Adrenal gland (tissue), 5 donors: Measurements from ENCODE around the gene MAP1B.

ENCODE experiments used
- CTCF ChIP-seq, 6 experiments: fragments of 450-650 bp in 4 of 6; fragments of 200-600 bp in 2 of 6; sonication (generic) in 1 of 6; IDR thresholded peaks; 1 replicate in 5 of 6; 2 replicates in 1 of 6; pipeline versions ENCODE4 v1.5.1 to v1.8.0; 2016 to 2021; ENCODE audit warnings: antibody characterized with exemption in 6 of 6, mild to moderate bottlenecking in 2 of 6, moderate library complexity in 1 of 6
- POLR2A ChIP-seq, 2 donors: fragments of 450-650 bp; IDR thresholded peaks; one replicate each; pipeline ENCODE4 v1.6.1; 2017; ENCODE audit warnings: antibody characterized with exemption in 2 of 2, mild to moderate bottlenecking in 2 of 2, moderate library complexity in 1 of 2
- donor health status: DM: no; HTN: no; CAD: no.

GRCh38 chr5:72159501-72159911, 52.2 kb downstream of the MAP1B start:
- TF ChIP-seq CTCF (IDR thresholded peaks at IDR 0.05): no peak
- TF ChIP-seq POLR2A (IDR thresholded peaks at IDR 0.05): no peak
